Measurements from ENCODE around the gene GPATCH8. TPM values are rescaled to one million over a fixed set of nuclear protein-coding genes. Genes with fewer than 3 reads are reported as not detected.
A peak's percentile ranks its signal among the peaks of the same experiment; 100 is the strongest.

The GPATCH8 gene
- total RNA-seq, 1 experiment from 2014 or later, result 39.4 TPM

DNA sequence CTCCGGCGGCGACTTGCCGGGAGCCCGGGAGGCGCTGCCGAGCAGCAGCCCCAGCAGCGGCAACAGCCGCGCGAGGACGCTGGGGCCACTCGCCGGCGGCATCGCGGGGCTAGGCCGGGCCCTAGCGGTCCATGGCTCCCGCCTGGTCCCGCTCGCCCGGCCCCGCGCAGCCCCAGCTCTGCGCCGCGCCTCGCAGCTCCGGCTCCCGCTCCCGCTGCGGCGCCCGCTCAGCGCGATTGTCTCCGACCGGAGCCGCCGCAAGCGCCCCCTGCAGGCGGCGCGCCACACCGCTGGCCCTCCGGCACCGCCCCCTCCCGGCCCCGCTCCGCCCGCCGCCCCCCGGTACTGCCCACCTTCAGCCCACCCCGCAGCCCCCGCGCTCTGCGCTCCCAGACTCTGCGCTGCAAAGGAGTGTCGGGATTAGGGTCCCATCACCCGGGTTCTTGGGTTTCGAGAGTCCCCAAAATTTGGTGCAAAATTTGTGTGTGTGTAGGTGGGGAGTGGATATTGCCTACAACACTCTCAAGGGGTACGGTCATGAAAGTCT, 139.5 kb downstream of the GPATCH8 start, which contains the start of gene FAM171A2:
Gene FAM171A2 (minus strand): TSS at position 241 of the 547 bp plus-strand sequence. CDS start 139 bp downstream, at position 102.
- Histone ChIP-seq H3K36me3 (ENCODE audit: low read depth) (no peaks in the 10 kb centered on the region), H3F3A (ENCODE audit: insufficient read depth, low read depth) (peaks cover 5% of the 10 kb centered on the region; the same call in 1 of the 2 replicates), H3K9me2 (ENCODE audit: insufficient read depth) (no peaks in the 10 kb centered on the region), H3K27ac (no peak within 1 kb of the TSS), H4K20me1 (ENCODE audit: insufficient read depth) (no peaks in the 10 kb centered on the region), H3K4me3 (peak within 1 kb of the TSS; percentile 66), H3K9me3 (ENCODE audit: insufficient read depth, low read depth) (no peaks in the 10 kb centered on the region), H2AFZ (peak within 1 kb of the TSS; percentile 93), H3K27me3 (ENCODE audit: insufficient read depth, low read depth) (peaks cover 18% of the 10 kb centered on the region; the same call in 1 of the 2 replicates), H3K79me2 (ENCODE audit: low read depth) (no peaks in the 10 kb centered on the region), H3K4me1 (replicated peaks; ENCODE audit: insufficient read depth) (no peaks in the 10 kb centered on the region), H3K4me2 (peak within 1 kb of the TSS; percentile 89)
- TF ChIP-seq EZH2 (IDR thresholded peaks at IDR 0.05; ENCODE audit: low read depth), result no peak
- TF ChIP-seq, protein P1, sequence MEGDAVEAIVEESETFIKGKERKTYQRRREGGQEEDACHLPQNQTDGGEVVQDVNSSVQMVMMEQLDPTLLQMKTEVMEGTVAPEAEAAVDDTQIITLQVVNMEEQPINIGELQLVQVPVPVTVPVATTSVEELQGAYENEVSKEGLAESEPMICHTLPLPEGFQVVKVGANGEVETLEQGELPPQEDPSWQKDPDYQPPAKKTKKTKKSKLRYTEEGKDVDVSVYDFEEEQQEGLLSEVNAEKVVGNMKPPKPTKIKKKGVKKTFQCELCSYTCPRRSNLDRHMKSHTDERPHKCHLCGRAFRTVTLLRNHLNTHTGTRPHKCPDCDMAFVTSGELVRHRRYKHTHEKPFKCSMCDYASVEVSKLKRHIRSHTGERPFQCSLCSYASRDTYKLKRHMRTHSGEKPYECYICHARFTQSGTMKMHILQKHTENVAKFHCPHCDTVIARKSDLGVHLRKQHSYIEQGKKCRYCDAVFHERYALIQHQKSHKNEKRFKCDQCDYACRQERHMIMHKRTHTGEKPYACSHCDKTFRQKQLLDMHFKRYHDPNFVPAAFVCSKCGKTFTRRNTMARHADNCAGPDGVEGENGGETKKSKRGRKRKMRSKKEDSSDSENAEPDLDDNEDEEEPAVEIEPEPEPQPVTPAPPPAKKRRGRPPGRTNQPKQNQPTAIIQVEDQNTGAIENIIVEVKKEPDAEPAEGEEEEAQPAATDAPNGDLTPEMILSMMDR (conservative IDR thresholded peaks at IDR 0.05), result peak; percentile 59; the same call in 1 of the 2 replicates
- BruUV-seq (replicated peaks), result no TSS peak
- CTCF ChIA-PET, result interaction anchor here (0.6 kb wide), 2 partner anchors 98 to 498 kb away, joined by 3 to 4 read pairs; no protein-coding TSS in a partner anchor
- intact Hi-C loops (cut with micrococcal nuclease; ENCODE audit: unreplicated experiment), result no loop called here
- DNase-seq, result peak in 1 of 2 experiments; percentile 61
- POLR2A ChIA-PET (ENCODE audit: unreplicated experiment), result interaction anchor here (0.6 to 0.7 kb wide), 2 partner anchors 412 to 523 kb away, joined by 3 to 13 read pairs; no protein-coding TSS in a partner anchor

- ChIA-PET POLR2A (ENCODE audit: unreplicated experiment) (interaction anchor here (0.5 to 0.7 kb wide), 4 partner anchors 31 to 522 kb away, joined by 3 to 13 read pairs (median 9); no protein-coding TSS in a partner anchor), CTCF (interaction anchor here (0.5 to 0.6 kb wide), 5 partner anchors 22 to 498 kb away, joined by 3 to 12 read pairs (median 4); no protein-coding TSS in a partner anchor)
- Histone ChIP-seq H3F3A (ENCODE audit: insufficient read depth, low read depth) (peaks cover 5% of the 10 kb centered on the region; the same call in 1 of the 2 replicates), H3K4me3 (peak overlapping the region; percentile 66), H3K27me3 (ENCODE audit: insufficient read depth, low read depth) (peaks cover 18% of the 10 kb centered on the region; the same call in 1 of the 2 replicates), H4K20me1 (ENCODE audit: insufficient read depth) (no peaks in the 10 kb centered on the region), H3K79me2 (ENCODE audit: low read depth) (no peaks in the 10 kb centered on the region), H3K9me3 (ENCODE audit: insufficient read depth, low read depth) (no peaks in the 10 kb centered on the region), H3K36me3 (ENCODE audit: low read depth) (no peaks in the 10 kb centered on the region), H3K9me2 (ENCODE audit: insufficient read depth) (no peaks in the 10 kb centered on the region), H3K27ac (no peak overlapping the region), H3K4me1 (replicated peaks; ENCODE audit: insufficient read depth) (no peaks in the 10 kb centered on the region), H2AFZ (peak overlapping the region; percentile 93), H3K4me2 (peak overlapping the region; percentile 89)
- intact Hi-C loops (cut with micrococcal nuclease; ENCODE audit: unreplicated experiment), result no loop called here
- BruUV-seq (replicated peaks), result no TSS peak
- DNase-seq, result no peak
- TF ChIP-seq EZH2 (IDR thresholded peaks at IDR 0.05; ENCODE audit: low read depth), result no peak
- TF ChIP-seq, protein P1 (conservative IDR thresholded peaks at IDR 0.05), result no peak
These were observed 140.1 kb downstream of the GPATCH8 start for GRCh38 chr17:44362949-44363612.

- no peak overlapping the region for H3K27ac ChIP-seq
- TF ChIP-seq, protein P1 (conservative IDR thresholded peaks at IDR 0.05), result no peak
- no peak for TF ChIP-seq EZH2 (IDR thresholded peaks at IDR 0.05; ENCODE audit: low read depth)
- peaks cover 18% of the 10 kb centered on the region; the same call in 1 of the 2 replicates for H3K27me3 ChIP-seq (ENCODE audit: insufficient read depth, low read depth)
- H3K4me3 ChIP-seq, result peak overlapping the region; percentile 66; the same call in 1 of the 2 replicates
- no peak for DNase-seq
- H3K4me2 ChIP-seq, result peak overlapping the region; percentile 89
- BruUV-seq (replicated peaks), result no TSS peak
- H3K4me1 ChIP-seq (replicated peaks; ENCODE audit: insufficient read depth), result no peaks in the 10 kb centered on the region
- no peaks in the 10 kb centered on the region for H3K79me2 ChIP-seq (ENCODE audit: low read depth)
- no peaks in the 10 kb centered on the region for H3K9me2 ChIP-seq (ENCODE audit: insufficient read depth)
- H3F3A ChIP-seq (ENCODE audit: insufficient read depth, low read depth), result peaks cover 5% of the 10 kb centered on the region; the same call in 1 of the 2 replicates
- H3K9me3 ChIP-seq (ENCODE audit: insufficient read depth, low read depth), result no peaks in the 10 kb centered on the region
- POLR2A ChIA-PET (ENCODE audit: unreplicated experiment), result interaction anchor here (0.5 to 0.6 kb wide), 2 partner anchors 31 to 306 kb away, joined by 7 to 11 read pairs; no protein-coding TSS in a partner anchor
- H3K36me3 ChIP-seq (ENCODE audit: low read depth), result no peaks in the 10 kb centered on the region
- H4K20me1 ChIP-seq (ENCODE audit: insufficient read depth), result no peaks in the 10 kb centered on the region
- no peak overlapping the region for H2AFZ ChIP-seq
- intact Hi-C loops (cut with micrococcal nuclease; ENCODE audit: unreplicated experiment), result no loop called here
- CTCF ChIA-PET, result interaction anchor here (0.5 to 0.6 kb wide), 2 partner anchors 81 to 108 kb away, joined by 4 to 5 read pairs; no protein-coding TSS in a partner anchor
These were observed 140.7 kb downstream of the GPATCH8 start for GRCh38 chr17:44362459-44362948.
